ENCODE results near the gene NADSYN1. TPM values are rescaled to one million over a fixed set of nuclear protein-coding genes. Genes with fewer than 3 reads are reported as not detected.

NADSYN1 gene
- total RNA-seq, 1 experiment from 2014 or later = 58.2 TPM

DNA sequence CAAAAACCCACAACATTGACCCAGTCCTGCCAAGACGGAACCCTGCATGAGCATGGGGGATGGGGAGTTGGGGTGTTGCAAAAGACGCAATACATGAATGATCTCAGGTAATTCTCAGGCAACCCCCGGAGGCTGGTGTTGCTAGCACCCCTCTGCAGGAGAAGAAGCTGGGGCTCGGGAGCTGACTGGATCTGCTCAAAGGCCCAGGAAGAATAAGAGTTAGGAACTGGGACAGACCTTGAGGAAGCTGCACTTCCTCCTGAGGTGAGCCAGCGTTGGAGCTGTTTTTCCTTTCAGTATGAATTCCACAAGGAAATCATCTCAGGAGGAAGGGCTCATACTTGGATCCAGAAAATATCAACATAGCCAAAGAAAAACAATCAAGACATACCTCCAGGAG lies 95.1 kb downstream of the NADSYN1 start, which contains the start of gene KRTAP5-9:
TSS of gene KRTAP5-9 (plus strand) at position 301 of the 400 bp plus-strand sequence. CDS start 238 bp downstream, outside the sequence.
- H3K9ac ChIP-seq (ENCODE audit: low read length) = no peak within 1 kb of the TSS
- no peak within 1 kb of the TSS for H2AFZ ChIP-seq (ENCODE audit: low read depth, low read length, poor library complexity, severe bottlenecking)
- ATAC-seq = no peak
- H3K27ac ChIP-seq (ENCODE audit: low read depth, low read length) = no peak within 1 kb of the TSS
- intact Hi-C loops (cut with micrococcal nuclease) = no loop called here
- no peaks in the 10 kb centered on the region for H3K36me3 ChIP-seq (ENCODE audit: control insufficient read depth in 1 of 2, insufficient read depth in 2 of 2, low read length in 2 of 2)
- no peak for DNase-seq (ENCODE audit: low read depth, low spot score)
- no TSS peak for BruUV-seq (replicated peaks)
- H3K27me3 ChIP-seq (ENCODE audit: insufficient read depth, low read length) = peaks cover 19% of the 10 kb centered on the region; the same call in 1 of the 2 replicates
- TF ChIP-seq RAD21 (IDR thresholded peaks at IDR 0.05; ENCODE audit: low read depth) = no peak
- TF ChIP-seq, protein P1, sequence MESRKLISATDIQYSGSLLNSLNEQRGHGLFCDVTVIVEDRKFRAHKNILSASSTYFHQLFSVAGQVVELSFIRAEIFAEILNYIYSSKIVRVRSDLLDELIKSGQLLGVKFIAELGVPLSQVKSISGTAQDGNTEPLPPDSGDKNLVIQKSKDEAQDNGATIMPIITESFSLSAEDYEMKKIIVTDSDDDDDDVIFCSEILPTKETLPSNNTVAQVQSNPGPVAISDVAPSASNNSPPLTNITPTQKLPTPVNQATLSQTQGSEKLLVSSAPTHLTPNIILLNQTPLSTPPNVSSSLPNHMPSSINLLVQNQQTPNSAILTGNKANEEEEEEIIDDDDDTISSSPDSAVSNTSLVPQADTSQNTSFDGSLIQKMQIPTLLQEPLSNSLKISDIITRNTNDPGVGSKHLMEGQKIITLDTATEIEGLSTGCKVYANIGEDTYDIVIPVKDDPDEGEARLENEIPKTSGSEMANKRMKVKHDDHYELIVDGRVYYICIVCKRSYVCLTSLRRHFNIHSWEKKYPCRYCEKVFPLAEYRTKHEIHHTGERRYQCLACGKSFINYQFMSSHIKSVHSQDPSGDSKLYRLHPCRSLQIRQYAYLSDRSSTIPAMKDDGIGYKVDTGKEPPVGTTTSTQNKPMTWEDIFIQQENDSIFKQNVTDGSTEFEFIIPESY (IDR thresholded peaks at IDR 0.05; ENCODE audit: extremely low read depth, insufficient replicate concordance, low read length) = no peak
- no peak for TF ChIP-seq TCF7L2 (IDR thresholded peaks at IDR 0.05; ENCODE audit: borderline replicate concordance, extremely low read depth, insufficient read depth, insufficient read length)
- TF ChIP-seq, protein P2, sequence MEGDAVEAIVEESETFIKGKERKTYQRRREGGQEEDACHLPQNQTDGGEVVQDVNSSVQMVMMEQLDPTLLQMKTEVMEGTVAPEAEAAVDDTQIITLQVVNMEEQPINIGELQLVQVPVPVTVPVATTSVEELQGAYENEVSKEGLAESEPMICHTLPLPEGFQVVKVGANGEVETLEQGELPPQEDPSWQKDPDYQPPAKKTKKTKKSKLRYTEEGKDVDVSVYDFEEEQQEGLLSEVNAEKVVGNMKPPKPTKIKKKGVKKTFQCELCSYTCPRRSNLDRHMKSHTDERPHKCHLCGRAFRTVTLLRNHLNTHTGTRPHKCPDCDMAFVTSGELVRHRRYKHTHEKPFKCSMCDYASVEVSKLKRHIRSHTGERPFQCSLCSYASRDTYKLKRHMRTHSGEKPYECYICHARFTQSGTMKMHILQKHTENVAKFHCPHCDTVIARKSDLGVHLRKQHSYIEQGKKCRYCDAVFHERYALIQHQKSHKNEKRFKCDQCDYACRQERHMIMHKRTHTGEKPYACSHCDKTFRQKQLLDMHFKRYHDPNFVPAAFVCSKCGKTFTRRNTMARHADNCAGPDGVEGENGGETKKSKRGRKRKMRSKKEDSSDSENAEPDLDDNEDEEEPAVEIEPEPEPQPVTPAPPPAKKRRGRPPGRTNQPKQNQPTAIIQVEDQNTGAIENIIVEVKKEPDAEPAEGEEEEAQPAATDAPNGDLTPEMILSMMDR (IDR thresholded peaks at IDR 0.05 in 2 of 3, conservative IDR thresholded peaks at IDR 0.05 in 1 of 3; ENCODE audit: borderline replicate concordance in 1 of 3, insufficient read depth in 1 of 3, low read depth in 2 of 3, low read length in 2 of 3) = no peak
- TF ChIP-seq EZH2 (IDR thresholded peaks at IDR 0.05) = no peak
- no peak for TF ChIP-seq CBX3 (IDR thresholded peaks at IDR 0.05; ENCODE audit: low read depth)
- TF ChIP-seq ELF1 (IDR thresholded peaks at IDR 0.05; ENCODE audit: borderline replicate concordance, low read depth) = no peak
- no peak for TF ChIP-seq POLR2AphosphoS5 (IDR thresholded peaks at IDR 0.05; ENCODE audit: low read depth, low read length)
- no peak for TF ChIP-seq EZH2phosphoT487 (IDR thresholded peaks at IDR 0.05; ENCODE audit: borderline replicate concordance)
- no peak for TF ChIP-seq SP1 (IDR thresholded peaks at IDR 0.05; ENCODE audit: low read depth)
- no peak for TF ChIP-seq ZFX (IDR thresholded peaks at IDR 0.05)
- no peak for TF ChIP-seq SIN3A (IDR thresholded peaks at IDR 0.05; ENCODE audit: low read depth)
- TF ChIP-seq, protein P3, sequence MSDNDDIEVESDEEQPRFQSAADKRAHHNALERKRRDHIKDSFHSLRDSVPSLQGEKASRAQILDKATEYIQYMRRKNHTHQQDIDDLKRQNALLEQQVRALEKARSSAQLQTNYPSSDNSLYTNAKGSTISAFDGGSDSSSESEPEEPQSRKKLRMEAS (IDR thresholded peaks at IDR 0.05) = no peak
- no peak for TF ChIP-seq EGR1 (IDR thresholded peaks at IDR 0.05; ENCODE audit: low read depth)
- TF ChIP-seq, protein P4, sequence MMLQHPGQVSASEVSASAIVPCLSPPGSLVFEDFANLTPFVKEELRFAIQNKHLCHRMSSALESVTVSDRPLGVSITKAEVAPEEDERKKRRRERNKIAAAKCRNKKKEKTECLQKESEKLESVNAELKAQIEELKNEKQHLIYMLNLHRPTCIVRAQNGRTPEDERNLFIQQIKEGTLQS (IDR thresholded peaks at IDR 0.05) = no peak
- TF ChIP-seq ZNF274 (IDR thresholded peaks at IDR 0.05; ENCODE audit: low read depth, low read length) = no peak
- TF ChIP-seq POLR2A (IDR thresholded peaks at IDR 0.05; ENCODE audit: borderline replicate concordance, extremely low read depth, insufficient read depth, insufficient read length) = no peak
- no peak for TF ChIP-seq CEBPB (IDR thresholded peaks at IDR 0.05; ENCODE audit: low read depth)
- no peak for TF ChIP-seq YY1 (IDR thresholded peaks at IDR 0.05; ENCODE audit: extremely low read depth, insufficient replicate concordance, low read depth, low read length)
- TF ChIP-seq SRF (IDR thresholded peaks at IDR 0.05; ENCODE audit: low read depth) = no peak
- ChIA-PET POLR2A (no interaction called here), RAD21 (ENCODE audit: low non-redundant PET in 1 of 2, low total read pairs in 2 of 2, uncharacterized antibody in 2 of 2, unreplicated experiment in 2 of 2) (no interaction called here), CTCF (no interaction called here)
- H3K9me2 ChIP-seq (ENCODE audit: insufficient read depth) = no peaks in the 10 kb centered on the region
- H3K9me3 ChIP-seq (ENCODE audit: control insufficient read depth in 1 of 2, insufficient read depth in 1 of 2, low read depth in 1 of 2, low read length in 2 of 2) = no peaks in the 10 kb centered on the region
- no peaks in the 10 kb centered on the region for H3K79me2 ChIP-seq (ENCODE audit: insufficient read depth, low read length)
- H4K20me1 ChIP-seq (ENCODE audit: insufficient read depth) = no peaks in the 10 kb centered on the region
- H3K4me1 ChIP-seq (ENCODE audit: control insufficient read depth in 1 of 2, insufficient read depth in 2 of 2, low read length in 2 of 2) = peaks cover 0 to 8% of the 10 kb centered on the region in 2 experiments; a peak in 2 of 4 replicates
- H3K4me3 ChIP-seq (replicated peaks in 1 of 2; ENCODE audit: low read depth in 1 of 2, low read length in 2 of 2) = no peak within 1 kb of the TSS
- H3K4me2 ChIP-seq (ENCODE audit: low read length) = no peak within 1 kb of the TSS

Data from HCT116 (cell line).